Trophoblast cell (in vitro differentiated cells and primary cell): ENCODE measurements around the gene PRKAR2A.

Source experiments
- DNase-seq, 2 donors: peaks; one replicate each; pipeline ENCODE4 v3.0.0-alpha.2; 2016
- H2AFZ ChIP-seq: 2 replicates; pipeline ENCODE4 v1.6.1; 2013; ENCODE audit warnings: low read length, moderate library complexity, mild to moderate bottlenecking; ENCODE audit not compliant: insufficient read depth, poor library complexity
- H2AK5ac ChIP-seq: 2 replicates; pipeline ENCODE4 v1.6.1; 2013; ENCODE audit warnings: mild to moderate bottlenecking, low read length
- H2BK120ac ChIP-seq: 2 replicates; pipeline ENCODE4 v1.6.1; 2013; ENCODE audit warnings: low read length, mild to moderate bottlenecking, moderate library complexity; ENCODE audit not compliant: insufficient read depth, poor library complexity
- H2BK12ac ChIP-seq: 2 replicates; pipeline ENCODE4 v1.6.1; 2013; ENCODE audit warnings: mild to moderate bottlenecking, low read length, moderate library complexity
- H2BK5ac ChIP-seq: 2 replicates; pipeline ENCODE4 v1.6.1; 2013; ENCODE audit warnings: low read length, low read depth, moderate library complexity, mild to moderate bottlenecking; ENCODE audit not compliant: poor library complexity
- H3K14ac ChIP-seq: 2 replicates; pipeline ENCODE4 v1.6.1; 2013; ENCODE audit warnings: mild to moderate bottlenecking, low read length
- H3K18ac ChIP-seq: 2 replicates; pipeline ENCODE4 v1.6.1; 2013; ENCODE audit warnings: mild to moderate bottlenecking, low read length
- H3K23ac ChIP-seq: 2 replicates; pipeline ENCODE4 v1.6.1; 2013; ENCODE audit warnings: low read length
- H3K27ac ChIP-seq: 2 replicates; pipeline ENCODE4 v1.5.1; 2013; ENCODE audit warnings: low read depth, mild to moderate bottlenecking, inconsistent platforms, low read length, moderate library complexity
- H3K27me3 ChIP-seq: 2 replicates; pipeline ENCODE4 v1.6.1; 2013; ENCODE audit warnings: inconsistent platforms, mild to moderate bottlenecking, low read length, moderate library complexity; ENCODE audit not compliant: insufficient read depth
- H3K36me3 ChIP-seq, 2 experiments: 1 replicate in 1 of 2; 2 replicates in 1 of 2; pipeline ENCODE4 v1.6.1; 2013; ENCODE audit warnings: low read length in 2 of 2, mild to moderate bottlenecking in 2 of 2, moderate library complexity in 1 of 2; ENCODE audit not compliant: insufficient read depth in 2 of 2, control insufficient read depth in 1 of 2
- H3K4ac ChIP-seq: 2 replicates; pipeline ENCODE4 v1.6.1; 2013; ENCODE audit warnings: low read depth, mild to moderate bottlenecking, low read length, moderate library complexity
- H3K4me1 ChIP-seq, 2 experiments: 1 replicate in 1 of 2; 2 replicates in 1 of 2; pipeline ENCODE4 v1.6.1; 2013; ENCODE audit warnings: low read length in 2 of 2, mild to moderate bottlenecking in 2 of 2, moderate library complexity in 1 of 2; ENCODE audit not compliant: insufficient read depth in 2 of 2, control insufficient read depth in 1 of 2
- H3K4me2 ChIP-seq: 2 replicates; pipeline ENCODE4 v1.6.1; 2013; ENCODE audit warnings: inconsistent platforms, mild to moderate bottlenecking, low read length, moderate library complexity
- H3K4me3 ChIP-seq: 2 replicates; pipeline ENCODE4 v1.5.1; 2013; ENCODE audit warnings: mild to moderate bottlenecking, low read depth, low read length, inconsistent platforms
- H3K79me1 ChIP-seq: one replicate; pipeline ENCODE4 v1.6.1; 2013; ENCODE audit warnings: low read length
- H3K79me2 ChIP-seq: 2 replicates; pipeline ENCODE4 v1.6.1; 2013; ENCODE audit warnings: low read length, mild to moderate bottlenecking; ENCODE audit not compliant: control insufficient read depth, insufficient read depth, poor library complexity
- H3K9ac ChIP-seq: 2 replicates; pipeline ENCODE4 v1.6.1; 2013; ENCODE audit warnings: mild to moderate bottlenecking, low read length
- H3K9me3 ChIP-seq: 2 replicates; pipeline ENCODE4 v1.6.1; 2013; ENCODE audit warnings: low read depth, mild to moderate bottlenecking, control low read depth, inconsistent platforms, low read length; ENCODE audit not compliant: insufficient read depth
- H4K12ac ChIP-seq: 2 replicates; pipeline ENCODE4 v1.6.1; 2013; ENCODE audit warnings: low read depth, mild to moderate bottlenecking, low read length, moderate library complexity
- H4K8ac ChIP-seq: 2 replicates; pipeline ENCODE4 v1.6.1; 2013; ENCODE audit warnings: low read depth, mild to moderate bottlenecking, low read length, moderate library complexity
- H4K91ac ChIP-seq: one replicate; pipeline ENCODE4 v1.6.1; 2013; ENCODE audit warnings: low read depth, mild to moderate bottlenecking, low read length, moderate library complexity
- WGBS: extraction: QIAGEN DNeasy Blood & Tissue Kit; methylation state at CpG from one replicate; pipeline ENCODE4 v1.1.7; 2013; ENCODE audit warnings: missing lambda C conversion rate; ENCODE audit not compliant: insufficient read length, insufficient coverage; ENCODE audit errors: extremely low coverage; 5-methylcytosine and 5-hydroxymethylcytosine counted together

The PRKAR2A gene

GRCh38 chr3:48845170-48845569, 2.5 kb downstream of the PRKAR2A start:
- Histone ChIP-seq H3K4me3 (no peak overlapping the region), H2BK12ac (no peak overlapping the region), H3K4ac (no peak overlapping the region), H3K4me2 (no peak overlapping the region), H2AK5ac (no peak overlapping the region), H3K9ac (no peak overlapping the region), H3K79me2 (peaks cover 5% of the 10 kb centered on the region), H3K14ac (no peak overlapping the region), H3K23ac (no peak overlapping the region), H4K8ac (no peak overlapping the region), H3K4me1 (no peaks in the 10 kb centered on the region), H3K79me1 (peaks cover 3% of the 10 kb centered on the region), H4K91ac (no peak overlapping the region), H2BK120ac (no peak overlapping the region), H3K27me3 (no peaks in the 10 kb centered on the region), H2AFZ (no peak overlapping the region), H3K9me3 (no peaks in the 10 kb centered on the region), H3K18ac (no peak overlapping the region), H2BK5ac (no peak overlapping the region), H3K27ac (no peak overlapping the region), H4K12ac (no peak overlapping the region), H3K36me3 (peaks cover 0 to 2% of the 10 kb centered on the region in 2 experiments)
- WGBS = no CpG with 5 or more reads among the region's 2 CpGs
- no peak for DNase-seq

GRCh38 chr3:48837163-48837562, 10.5 kb downstream of the PRKAR2A start:
- H4K91ac ChIP-seq = no peak overlapping the region
- H2AK5ac ChIP-seq = no peak overlapping the region
- H2BK12ac ChIP-seq = no peak overlapping the region
- H3K9ac ChIP-seq = no peak overlapping the region
- no peak overlapping the region for H2BK120ac ChIP-seq
- no peaks in the 10 kb centered on the region for H3K4me1 ChIP-seq
- no peaks in the 10 kb centered on the region for H3K79me2 ChIP-seq
- no peak overlapping the region for H3K4me2 ChIP-seq
- H3K36me3 ChIP-seq = peaks cover 0 to 2% of the 10 kb centered on the region in 2 experiments
- H3K23ac ChIP-seq = no peak overlapping the region
- no peak overlapping the region for H2BK5ac ChIP-seq
- no peak overlapping the region for H4K8ac ChIP-seq
- no peaks in the 10 kb centered on the region for H3K9me3 ChIP-seq
- WGBS = no CpG with 5 or more reads among the region's 2 CpGs
- H3K4ac ChIP-seq = no peak overlapping the region
- no peaks in the 10 kb centered on the region for H3K27me3 ChIP-seq
- H3K14ac ChIP-seq = no peak overlapping the region
- H3K4me3 ChIP-seq = no peak overlapping the region
- H3K79me1 ChIP-seq = no peaks in the 10 kb centered on the region
- H2AFZ ChIP-seq = no peak overlapping the region
- no peak overlapping the region for H3K18ac ChIP-seq
- H4K12ac ChIP-seq = no peak overlapping the region
- DNase-seq = no peak
- no peak overlapping the region for H3K27ac ChIP-seq

- Histone ChIP-seq H3K9me3 (no peaks in the 10 kb centered on the region), H2BK5ac (no peak overlapping the region), H2AFZ (no peak overlapping the region), H3K36me3 (no peaks in the 10 kb centered on the region), H2AK5ac (no peak overlapping the region), H3K18ac (no peak overlapping the region), H3K27me3 (no peaks in the 10 kb centered on the region), H3K4me2 (no peak overlapping the region), H3K4me3 (no peak overlapping the region), H4K12ac (no peak overlapping the region), H3K79me2 (no peaks in the 10 kb centered on the region), H3K4ac (no peak overlapping the region), H2BK120ac (no peak overlapping the region), H4K8ac (no peak overlapping the region), H3K27ac (no peak overlapping the region), H2BK12ac (no peak overlapping the region), H3K79me1 (no peaks in the 10 kb centered on the region), H3K14ac (no peak overlapping the region), H3K9ac (no peak overlapping the region), H3K4me1 (no peaks in the 10 kb centered on the region), H3K23ac (no peak overlapping the region), H4K91ac (no peak overlapping the region)
- no CpG with 5 or more reads among the region's 11 CpGs for WGBS
- DNase-seq = no peak
These were observed 11.9 kb downstream of the PRKAR2A start for GRCh38 chr3:48835650-48836366.

GRCh38 chr3:48832684-48833083, 15.0 kb downstream of the PRKAR2A start:
- Histone ChIP-seq H2BK5ac (no peak overlapping the region), H3K27ac (no peak overlapping the region), H4K12ac (no peak overlapping the region), H2BK120ac (no peak overlapping the region), H2AK5ac (no peak overlapping the region), H3K4me1 (no peaks in the 10 kb centered on the region), H3K14ac (no peak overlapping the region), H3K27me3 (no peaks in the 10 kb centered on the region), H4K91ac (no peak overlapping the region), H2BK12ac (no peak overlapping the region), H3K79me2 (no peaks in the 10 kb centered on the region), H3K9ac (no peak overlapping the region), H3K4ac (no peak overlapping the region), H3K23ac (no peak overlapping the region), H3K36me3 (no peaks in the 10 kb centered on the region), H3K79me1 (no peaks in the 10 kb centered on the region), H2AFZ (no peak overlapping the region), H3K4me2 (no peak overlapping the region), H4K8ac (no peak overlapping the region), H3K4me3 (no peak overlapping the region), H3K18ac (no peak overlapping the region), H3K9me3 (no peaks in the 10 kb centered on the region)
- no peak for DNase-seq
